Measurements from ENCODE around the gene GPR156.
"Not testable (repeated sequence)": the region's sequence is repeated elsewhere in the genome, so short reads cannot be mapped to it uniquely, and the experiment has no call there.

GPR156 gene

GRCh38 chr3:120274739-120275167, 10.3 kb downstream of the GPR156 start:
- DNase-seq (ENCODE audit: low read depth), result peak; percentile 7

GRCh38 chr3:120272286-120272685, 12.7 kb downstream of the GPR156 start:
- DNase-seq (ENCODE audit: low read depth), result peak; percentile 29

- no peak for DNase-seq (ENCODE audit: low read depth)
These were observed 19.0 kb downstream of the GPR156 start for GRCh38 chr3:120265989-120266388.

DNA sequence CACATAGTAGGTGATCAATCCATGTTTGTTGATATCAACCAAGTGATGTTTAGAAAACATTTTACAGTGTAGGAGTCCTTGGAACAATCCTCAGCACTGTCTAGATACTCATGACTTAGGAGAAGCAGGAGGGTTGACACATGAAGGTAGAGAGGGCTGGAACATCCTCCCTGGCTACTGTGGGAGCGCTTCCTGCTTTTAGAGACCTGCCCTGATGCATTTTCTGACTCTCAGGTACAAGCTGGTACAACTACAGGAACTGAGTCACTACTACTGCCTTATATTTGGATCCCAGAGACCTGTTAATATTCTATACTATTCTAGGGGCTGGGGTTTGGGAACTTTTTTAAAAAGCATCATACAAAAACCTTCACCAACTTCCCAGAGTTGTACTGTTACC, 20.1 kb downstream of the GPR156 start:
- no peak for DNase-seq (ENCODE audit: low read depth)

- no peak for DNase-seq (ENCODE audit: low read depth)
These were observed 21.2 kb downstream of the GPR156 start for GRCh38 chr3:120263792-120264191.

GRCh38 chr3:120258009-120258408, 27.0 kb downstream of the GPR156 start:
- no peak for DNase-seq (ENCODE audit: low read depth)

DNA sequence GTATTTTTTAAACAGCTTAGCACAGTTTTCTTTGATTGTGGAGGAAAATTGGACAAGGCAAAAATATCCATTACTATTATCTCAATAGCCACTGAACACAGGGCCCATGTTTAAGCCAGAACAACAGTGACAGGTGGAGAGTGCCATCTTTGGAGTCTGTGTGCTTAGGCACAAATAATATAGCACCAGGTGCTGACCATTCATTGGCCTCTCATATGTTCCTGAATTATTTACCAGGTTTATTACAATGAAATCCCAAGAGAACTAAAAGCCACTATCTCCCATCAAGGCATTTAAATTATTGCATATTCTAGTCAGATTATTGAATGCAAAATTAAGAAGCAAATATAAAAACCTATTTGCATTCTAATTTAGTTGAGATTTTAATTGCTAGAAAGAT, 39.6 kb downstream of the GPR156 start:
- DNase-seq (ENCODE audit: low read depth), result no peak

GRCh38 chr3:120244834-120245225, 40.2 kb downstream of the GPR156 start:
- DNase-seq (ENCODE audit: low read depth), result peak; percentile 11

GRCh38 chr3:120239644-120240043, 45.4 kb downstream of the GPR156 start:
- no peak for DNase-seq (ENCODE audit: low read depth)

- no peak for DNase-seq (ENCODE audit: low read depth)
These were observed 57.2 kb downstream of the GPR156 start for GRCh38 chr3:120227710-120228347.

DNA sequence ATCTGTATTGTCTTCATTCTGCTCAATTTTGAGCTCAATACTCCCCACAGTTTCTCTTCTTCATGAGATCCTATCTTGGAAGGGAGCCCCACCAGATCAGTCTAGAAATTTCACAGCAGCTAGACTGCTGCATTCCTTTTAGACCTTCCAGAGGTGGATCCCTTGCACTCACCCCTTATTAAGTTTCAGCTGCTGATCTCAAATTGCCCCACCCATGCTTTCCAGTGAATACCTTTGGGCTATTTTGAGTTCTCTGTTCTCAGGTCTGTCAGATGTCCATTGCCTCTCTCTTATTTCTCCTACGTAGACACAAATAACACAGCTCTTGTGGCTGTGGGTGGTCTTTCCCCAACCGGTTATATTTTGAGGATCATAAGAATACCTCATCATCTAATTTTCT, 60.8 kb downstream of the GPR156 start:
- DNase-seq (ENCODE audit: low read depth), result no peak

DNA sequence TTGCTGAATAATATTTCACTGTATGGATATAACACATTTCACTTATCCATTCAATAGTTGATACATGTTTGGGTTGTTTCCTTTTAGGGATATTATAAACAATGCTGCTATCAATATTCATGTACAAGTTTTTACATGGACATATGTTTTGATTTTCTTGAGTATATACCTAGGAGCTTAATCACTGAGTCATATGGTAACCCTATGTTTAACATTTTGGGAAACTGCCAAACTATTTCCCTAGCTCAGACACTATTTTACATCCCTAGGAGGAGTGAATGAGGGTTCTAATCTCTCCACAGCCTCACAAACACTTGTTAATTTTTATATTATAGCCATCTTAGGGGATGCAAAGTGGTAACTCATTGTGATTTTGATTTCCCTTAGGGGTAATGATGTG, 66.0 kb downstream of the GPR156 start:
- no peak for DNase-seq (ENCODE audit: low read depth)

DNA sequence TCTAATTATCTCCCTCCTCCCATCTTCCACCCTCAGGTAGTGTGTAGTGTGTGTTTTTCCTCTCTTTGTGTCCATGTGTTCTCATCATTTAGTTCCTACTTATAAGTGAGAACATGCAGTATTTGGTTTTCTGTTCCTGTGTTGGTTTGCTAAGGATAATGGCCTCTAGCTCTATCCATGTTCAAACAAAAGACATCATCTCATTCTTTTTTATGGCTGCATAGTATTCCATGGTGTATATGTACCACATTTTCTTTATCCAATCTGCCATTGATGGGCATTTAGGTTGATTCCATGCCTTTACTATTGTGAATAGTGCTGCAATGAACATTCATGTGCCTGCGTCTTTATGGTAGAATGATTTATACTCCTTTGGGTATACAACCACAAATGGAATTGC, 68.4 kb downstream of the GPR156 start:
- DNase-seq (ENCODE audit: low read depth), result not testable (repeated sequence)

DNA sequence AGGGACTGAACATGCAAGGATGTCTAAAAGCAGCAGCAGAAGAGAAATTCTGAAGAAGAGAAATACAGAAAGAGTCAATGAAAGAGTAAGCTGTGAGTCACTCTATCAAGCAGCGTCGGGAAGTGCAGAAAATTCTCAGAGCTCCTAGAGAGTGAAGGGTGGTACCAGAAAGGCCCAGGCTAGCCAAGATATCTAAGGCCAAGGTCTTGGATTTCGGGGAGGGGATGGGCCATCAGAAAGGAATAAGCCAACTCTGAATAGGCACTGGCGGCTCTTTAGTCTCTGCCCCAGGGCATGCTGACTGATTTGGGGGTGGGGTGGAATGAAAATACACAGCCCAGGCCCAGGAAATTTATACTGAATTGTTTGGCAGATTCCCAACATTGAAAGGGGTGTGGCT, 70.8 kb downstream of the GPR156 start:
- no peak for DNase-seq (ENCODE audit: low read depth)

- no peak for DNase-seq (ENCODE audit: low read depth)
These were observed 72.5 kb downstream of the GPR156 start for GRCh38 chr3:120212505-120212904.

- no peak for DNase-seq (ENCODE audit: low read depth)
These were observed 75.6 kb downstream of the GPR156 start for GRCh38 chr3:120209425-120209824.

GRCh38 chr3:120204338-120204737, 80.7 kb downstream of the GPR156 start:
- no peak for DNase-seq (ENCODE audit: low read depth)

GRCh38 chr3:120203621-120204020, 81.4 kb downstream of the GPR156 start:
- DNase-seq (ENCODE audit: low read depth), result no peak

DNA sequence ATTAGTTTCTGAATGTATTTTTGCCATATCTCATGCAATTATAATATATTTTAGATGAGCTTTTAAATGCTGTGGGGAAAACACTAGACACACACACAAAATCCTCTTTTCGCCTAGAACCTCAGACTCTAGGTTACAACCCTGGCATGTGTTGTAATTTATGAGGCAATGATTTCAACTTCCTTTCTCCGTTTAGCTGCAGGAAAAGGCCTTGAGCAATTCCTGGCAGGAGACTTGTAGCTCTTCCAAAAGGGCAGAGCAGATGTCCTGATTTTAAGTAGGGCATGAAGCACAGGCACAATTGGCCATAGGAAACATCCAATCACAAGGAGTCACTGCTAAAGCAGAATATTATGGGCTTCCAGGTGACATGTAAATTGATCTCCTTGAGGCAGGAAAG, 82.0 kb downstream of the GPR156 start:
- peak; percentile 91 for DNase-seq (ENCODE audit: low read depth)

GRCh38 chr3:120202363-120202762, 82.7 kb downstream of the GPR156 start:
- DNase-seq (ENCODE audit: low read depth), result no peak

GRCh38 chr3:120200493-120201235, 84.4 kb downstream of the GPR156 start:
- no peak for DNase-seq (ENCODE audit: low read depth)

DNA sequence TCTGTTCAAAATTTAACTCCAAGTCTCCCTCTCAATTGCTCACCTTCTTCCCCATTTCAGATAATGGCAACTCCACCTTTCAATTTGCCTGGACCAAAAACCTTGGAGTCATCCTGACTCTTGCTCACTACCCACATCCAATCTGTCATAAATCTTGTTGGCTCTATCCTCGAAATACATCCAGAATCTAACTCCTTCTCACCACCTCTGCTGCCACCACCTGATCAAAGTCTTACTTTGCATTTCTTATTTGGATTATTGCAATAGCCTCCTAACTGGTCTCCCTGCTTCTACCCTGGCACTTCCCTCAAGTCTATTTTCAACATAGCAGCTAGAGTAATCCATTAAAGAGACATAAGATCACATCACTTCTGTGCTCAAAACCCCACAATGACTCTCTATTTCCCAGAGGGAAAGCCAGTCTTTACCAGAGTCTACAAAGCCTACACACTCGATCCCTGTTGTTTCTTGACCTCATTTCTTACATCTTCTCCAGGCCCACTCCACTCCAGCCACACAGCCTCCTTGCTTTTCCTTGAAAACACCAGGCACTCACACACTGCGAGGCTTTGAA, 86.6 kb downstream of the GPR156 start:
- DNase-seq (ENCODE audit: low read depth), result peak; percentile 57

DNA sequence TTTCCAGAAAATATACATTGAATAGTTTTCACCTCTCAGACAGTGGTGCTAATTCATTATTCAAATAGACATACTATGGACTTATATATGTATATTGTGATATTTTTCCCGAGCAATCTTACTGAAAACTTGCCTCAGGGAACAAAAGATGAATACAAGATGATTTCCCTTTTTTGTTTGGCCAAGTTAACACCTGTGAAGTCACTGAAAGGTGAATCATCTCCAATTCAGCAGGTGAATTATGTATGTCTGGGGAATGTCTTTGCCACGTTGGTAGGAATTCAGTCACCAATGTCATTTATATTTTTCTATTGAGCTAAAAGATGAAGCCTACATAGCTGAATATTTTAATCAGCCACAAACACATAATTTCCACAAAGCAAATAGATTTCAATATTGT, 88.2 kb downstream of the GPR156 start:
- no peak for DNase-seq (ENCODE audit: low read depth)

Measured in amniotic epithelial cell (primary cell).